Calu3 (cell line): ENCODE measurements around the gene HDAC4. TPM values are rescaled to one million over a fixed set of nuclear protein-coding genes. Genes with fewer than 3 reads are reported as not detected.

Source experiments
- BruUV-seq: library from RNA; stranded (reverse); fragments of 400-500 nt; replicated peaks from 2 replicates; lab custom pipeline; 2021; lab: Mats Ljungman, UMichigan
- CTCF ChIA-PET: fragments of 300-600 bp; sonication (Branson Sonifier 250); formaldehyde crosslinking; loops from one replicate; lab custom pipeline; 2022; ENCODE audit warnings: antibody characterized with exemption; lab: Charles Lee
- DNase-seq: peaks from one replicate; pipeline ENCODE4 v3.0.0; 2022
- H3K27ac Mint-ChIP-seq: one replicate; pipeline ENCODE4 v1.8.0; 2022; ENCODE audit warnings: mixed read lengths; ENCODE audit not compliant: unreplicated experiment
- H3K27me3 Mint-ChIP-seq: one replicate; pipeline ENCODE4 v1.8.0; 2022; ENCODE audit warnings: mixed read lengths; ENCODE audit not compliant: unreplicated experiment
- H3K36me3 Mint-ChIP-seq: one replicate; pipeline ENCODE4 v1.8.0; 2022; ENCODE audit warnings: mild to moderate bottlenecking, moderate library complexity, mixed read lengths; ENCODE audit not compliant: insufficient read depth, unreplicated experiment
- H3K4me1 Mint-ChIP-seq: one replicate; pipeline ENCODE4 v1.8.0; 2022; ENCODE audit warnings: mild to moderate bottlenecking, low read depth, mixed read lengths; ENCODE audit not compliant: unreplicated experiment
- H3K4me3 Mint-ChIP-seq: one replicate; pipeline ENCODE4 v1.8.0; 2022; ENCODE audit warnings: mild to moderate bottlenecking, low read depth, moderate library complexity, mixed read lengths; ENCODE audit not compliant: unreplicated experiment
- H3K9me3 Mint-ChIP-seq: one replicate; pipeline ENCODE4 v1.8.0; 2022; ENCODE audit warnings: low read depth, mixed read lengths; ENCODE audit not compliant: unreplicated experiment
- CTCF ChIP-seq: fragments of 200-600 bp; IDR thresholded peaks from one replicate; pipeline ENCODE4 v1.8.0; 2022; ENCODE audit warnings: antibody characterized with exemption; ENCODE audit not compliant: unreplicated experiment
- intact Hi-C: fragments of 100-400 bp; cut with micrococcal nuclease; formaldehyde crosslinking; loops from one replicate; pipeline ENCODE4 v1.10.0; 2022; ENCODE audit not compliant: unreplicated experiment
- total RNA-seq: library from RNA; stranded (reverse); gene quantifications from 2 replicates; pipeline ENCODE4 v1.2.3, GENCODE V29; 2022

HDAC4 gene
- total RNA-seq, 1 experiment from 2014 or later: 39.6 TPM

- intact Hi-C loops: no loop called here
- Mint-ChIP-seq H3K36me3 (peaks cover 22% of the 10 kb centered on the region), H3K27ac (no peak overlapping the region), H3K4me3 (no peak overlapping the region), H3K27me3 (no peaks in the 10 kb centered on the region), H3K9me3 (no peaks in the 10 kb centered on the region), H3K4me1 (peaks cover 44% of the 10 kb centered on the region)
- BruUV-seq: no TSS peak
- CTCF ChIA-PET: no interaction called here
- no peak for DNase-seq
- TF ChIP-seq CTCF: no peak
These were observed 150.4 kb downstream of the HDAC4 start for GRCh38 chr2:239250216-239251081.

GRCh38 chr2:239249776-239250175 is 151.0 kb downstream of the HDAC4 start:
- peaks cover 22% of the 10 kb centered on the region for H3K36me3 Mint-ChIP-seq
- no peak for DNase-seq
- H3K27ac Mint-ChIP-seq: no peak overlapping the region
- no peaks in the 10 kb centered on the region for H3K9me3 Mint-ChIP-seq
- no peak for TF ChIP-seq CTCF
- CTCF ChIA-PET: no interaction called here
- H3K27me3 Mint-ChIP-seq: no peaks in the 10 kb centered on the region
- peaks cover 50% of the 10 kb centered on the region for H3K4me1 Mint-ChIP-seq
- BruUV-seq: no TSS peak
- no peak overlapping the region for H3K4me3 Mint-ChIP-seq
- intact Hi-C loops: no loop called here

- Mint-ChIP-seq H3K4me3 (no peak overlapping the region), H3K36me3 (peaks cover 22% of the 10 kb centered on the region)
These were observed 151.8 kb downstream of the HDAC4 start for GRCh38 chr2:239249048-239249447.

More at GRCh38 chr2:239249048-239249447, 151.8 kb downstream of the HDAC4 start:
- CTCF ChIA-PET: no interaction called here
- no peak for DNase-seq
- BruUV-seq: no TSS peak
- intact Hi-C loops: no loop called here
- no peaks in the 10 kb centered on the region for H3K9me3 Mint-ChIP-seq
- no peak overlapping the region for H3K27ac Mint-ChIP-seq
- H3K4me1 Mint-ChIP-seq: peaks cover 53% of the 10 kb centered on the region
- no peaks in the 10 kb centered on the region for H3K27me3 Mint-ChIP-seq
- TF ChIP-seq CTCF: no peak
